Left lung (tissue), 10 donors: ENCODE measurements around the gene PMFBP1. TPM values are rescaled to one million over a fixed set of nuclear protein-coding genes. Genes with fewer than 3 reads are reported as not detected.

ENCODE experiments used
- ATAC-seq: fragments of 200-7000 bp; cut with Tn5 transposase; one replicate; pipeline ENCODE4 v1.9.1; 2020; ENCODE audit warnings: moderate library complexity
- DNase-seq, 4 donors: peaks; one replicate each; pipeline ENCODE4 v3.0.0-alpha.2; 2013 to 2020
- H3K27ac ChIP-seq, 2 donors: fragments of 200-600 bp; sonication (generic) in 1 of 2; one replicate each; pipeline versions ENCODE4 v1.5.0 to v1.8.0; 2020 to 2021
- H3K27me3 ChIP-seq, 2 donors: fragments of 200-600 bp; sonication (generic) in 1 of 2; one replicate each; pipeline versions ENCODE4 v1.5.0 to v1.8.0; 2020 to 2021
- H3K36me3 ChIP-seq, 2 donors: fragments of 200-600 bp; sonication (generic) in 1 of 2; one replicate each; pipeline versions ENCODE4 v1.5.0 to v1.8.0; 2020 to 2021
- H3K4me1 ChIP-seq, 2 donors: fragments of 200-600 bp; one replicate each; pipeline ENCODE4 v1.8.0; 2021
- H3K4me3 ChIP-seq, 2 donors: fragments of 200-600 bp; sonication (generic) in 1 of 2; one replicate each; pipeline versions ENCODE4 v1.5.0 to v1.8.0; 2020 to 2021; ENCODE audit warnings: mild to moderate bottlenecking in 1 of 2
- H3K9me3 ChIP-seq, 2 donors: fragments of 200-600 bp; sonication (generic) in 1 of 2; one replicate each; pipeline versions ENCODE4 v1.5.0 to v1.8.0; 2020 to 2021
- intact Hi-C, 2 donors: fragments of 100-400 bp; cut with DNase I; formaldehyde crosslinking; loops; one replicate each; pipeline versions ENCODE4 v1.11.2 to v1.14.2; 2022
- polyA plus RNA-seq, 6 donors: library from polyadenylated mRNA; unstranded; fragments of 120-200 nt; gene quantifications; one replicate each; pipeline ENCODE4 v1.2.1, GENCODE V29; 2013; ENCODE audit not compliant: insufficient read length in 6 of 6
- total RNA-seq, 2 donors: library from RNA; stranded (reverse); fragmentation: NEBNext Ultra II Directional; extraction: Animal tissue kit (Norgen Biotek cat#: 25700); gene quantifications; one replicate each; pipeline ENCODE4 v1.2.1, GENCODE V29; 2021
- TF ChIP-seq, protein P1 (sequence below), 2 donors: fragments of 200-600 bp; sonication (generic) in 1 of 2; IDR thresholded peaks; one replicate each; pipeline versions ENCODE4 v1.5.0 to v1.8.0; 2021; ENCODE audit warnings: antibody characterized with exemption in 2 of 2
- donor health status: DM: no; HTN: yes; CAD: no.
- donor health status: DM: no; HTN: no; CAD: no.

Gene PMFBP1
- total and polyA plus RNA-seq, 8 donors: 0.47 to 6.5 (median 4.9) TPM

DNA sequence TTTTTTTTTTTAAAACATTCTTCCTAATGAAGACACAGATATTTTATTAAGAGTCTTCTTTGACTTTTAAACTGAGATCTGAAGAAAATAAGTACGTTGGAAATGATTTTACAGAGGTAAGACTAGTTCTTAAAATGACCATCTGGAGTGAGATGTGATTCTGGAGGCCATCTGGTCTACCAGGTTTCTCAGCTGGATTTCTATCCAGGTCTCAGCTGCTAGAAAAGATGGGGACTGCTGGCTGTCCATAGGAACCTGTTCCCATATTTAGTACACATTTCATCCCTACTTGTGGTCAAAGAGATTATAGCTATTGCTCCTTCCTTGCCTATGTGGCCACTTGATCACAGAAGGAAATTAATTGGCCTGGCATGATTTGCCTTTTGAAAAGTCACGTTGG is 12.2 kb downstream of the PMFBP1 start:
- no peaks in the 10 kb centered on the region for H3K27me3 ChIP-seq
- TF ChIP-seq, protein P1, sequence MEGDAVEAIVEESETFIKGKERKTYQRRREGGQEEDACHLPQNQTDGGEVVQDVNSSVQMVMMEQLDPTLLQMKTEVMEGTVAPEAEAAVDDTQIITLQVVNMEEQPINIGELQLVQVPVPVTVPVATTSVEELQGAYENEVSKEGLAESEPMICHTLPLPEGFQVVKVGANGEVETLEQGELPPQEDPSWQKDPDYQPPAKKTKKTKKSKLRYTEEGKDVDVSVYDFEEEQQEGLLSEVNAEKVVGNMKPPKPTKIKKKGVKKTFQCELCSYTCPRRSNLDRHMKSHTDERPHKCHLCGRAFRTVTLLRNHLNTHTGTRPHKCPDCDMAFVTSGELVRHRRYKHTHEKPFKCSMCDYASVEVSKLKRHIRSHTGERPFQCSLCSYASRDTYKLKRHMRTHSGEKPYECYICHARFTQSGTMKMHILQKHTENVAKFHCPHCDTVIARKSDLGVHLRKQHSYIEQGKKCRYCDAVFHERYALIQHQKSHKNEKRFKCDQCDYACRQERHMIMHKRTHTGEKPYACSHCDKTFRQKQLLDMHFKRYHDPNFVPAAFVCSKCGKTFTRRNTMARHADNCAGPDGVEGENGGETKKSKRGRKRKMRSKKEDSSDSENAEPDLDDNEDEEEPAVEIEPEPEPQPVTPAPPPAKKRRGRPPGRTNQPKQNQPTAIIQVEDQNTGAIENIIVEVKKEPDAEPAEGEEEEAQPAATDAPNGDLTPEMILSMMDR (IDR thresholded peaks at IDR 0.05): no peak
- H3K36me3 ChIP-seq: no peaks in the 10 kb centered on the region
- no peak for DNase-seq
- H3K4me3 ChIP-seq: no peak overlapping the region
- no peaks in the 10 kb centered on the region for H3K9me3 ChIP-seq
- H3K27ac ChIP-seq: no peak overlapping the region
- ATAC-seq: no peak
- intact Hi-C loops: no loop called here
- no peaks in the 10 kb centered on the region for H3K4me1 ChIP-seq

DNA sequence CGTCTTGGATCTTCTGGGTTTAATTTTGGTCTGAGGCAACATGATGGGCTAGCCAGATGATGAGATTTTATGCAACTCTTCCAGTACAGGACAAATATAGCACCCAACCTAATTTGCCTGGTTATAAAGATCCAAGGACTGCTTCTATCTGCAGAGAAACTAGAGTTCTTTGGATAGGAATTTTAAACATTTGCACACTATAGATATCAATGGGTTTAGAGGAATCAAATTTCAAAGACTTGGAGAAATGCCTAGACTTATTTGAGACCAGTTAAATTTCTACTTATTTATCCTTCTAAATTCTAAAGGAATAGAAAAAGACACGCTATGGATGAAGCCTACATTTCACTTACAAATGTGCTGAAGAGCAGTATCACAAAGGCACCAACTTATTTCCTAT is 12.6 kb downstream of the PMFBP1 start:
- no peaks in the 10 kb centered on the region for H3K9me3 ChIP-seq
- H3K4me1 ChIP-seq: no peaks in the 10 kb centered on the region
- intact Hi-C loops: no loop called here
- ATAC-seq (no peak), DNase-seq (peak in 2 of 4 donors; percentile 25)
- H3K27ac ChIP-seq: no peak overlapping the region
- TF ChIP-seq, protein P1 (IDR thresholded peaks at IDR 0.05): no peak
- H3K36me3 ChIP-seq: no peaks in the 10 kb centered on the region
- H3K27me3 ChIP-seq: no peaks in the 10 kb centered on the region
- H3K4me3 ChIP-seq: no peak overlapping the region

GRCh38 chr16:72149676-72150464 is 22.1 kb downstream of the PMFBP1 start:
- H3K27me3 ChIP-seq: no peaks in the 10 kb centered on the region
- H3K9me3 ChIP-seq: peaks cover 0 to 4% of the 10 kb centered on the region in 2 donors
- no peaks in the 10 kb centered on the region for H3K4me1 ChIP-seq
- H3K27ac ChIP-seq: no peak overlapping the region
- H3K4me3 ChIP-seq: no peak overlapping the region
- no peak for DNase-seq
- intact Hi-C loops: no loop called here
- no peaks in the 10 kb centered on the region for H3K36me3 ChIP-seq
- TF ChIP-seq, protein P1 (IDR thresholded peaks at IDR 0.05): no peak
- no peak for ATAC-seq

GRCh38 chr16:72142476-72142875 is 29.5 kb downstream of the PMFBP1 start:
- Histone ChIP-seq H3K27me3 (no peaks in the 10 kb centered on the region), H3K9me3 (no peaks in the 10 kb centered on the region), H3K4me1 (no peaks in the 10 kb centered on the region), H3K4me3 (no peak overlapping the region), H3K36me3 (no peaks in the 10 kb centered on the region), H3K27ac (no peak overlapping the region)
- DNase-seq (no peak), ATAC-seq (no peak)
- TF ChIP-seq, protein P1 (IDR thresholded peaks at IDR 0.05): no peak
- intact Hi-C loops: no loop called here

DNA sequence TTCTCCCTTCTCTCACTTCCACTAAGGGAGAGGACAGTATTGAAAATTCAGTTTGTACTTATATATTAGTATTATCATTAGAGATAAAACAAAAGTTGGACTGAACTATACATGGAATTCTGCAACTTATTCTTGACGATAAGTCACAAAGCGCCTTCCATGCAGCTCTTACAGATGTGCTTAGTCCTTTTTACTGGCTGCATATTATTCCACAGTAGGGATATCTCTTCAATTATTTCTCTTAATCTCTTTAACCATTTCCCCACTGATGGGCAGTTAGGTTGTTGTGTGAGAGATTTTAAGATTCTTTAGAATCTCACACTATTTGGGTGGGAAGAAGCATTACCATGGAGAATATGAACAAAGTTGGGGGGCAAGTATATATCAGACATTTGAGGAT is 32.0 kb downstream of the PMFBP1 start:
- Histone ChIP-seq H3K27ac (no peak overlapping the region), H3K4me1 (no peaks in the 10 kb centered on the region), H3K4me3 (no peak overlapping the region), H3K9me3 (no peaks in the 10 kb centered on the region), H3K27me3 (no peaks in the 10 kb centered on the region), H3K36me3 (no peaks in the 10 kb centered on the region)
- TF ChIP-seq, protein P1 (IDR thresholded peaks at IDR 0.05): no peak
- intact Hi-C loops: no loop called here
- no peak for ATAC-seq
- no peak for DNase-seq
